Stomach (tissue), 9 donors: Measurements from ENCODE around the gene DRD2. TPM values are rescaled to one million over a fixed set of nuclear protein-coding genes. Genes with fewer than 3 reads are reported as not detected.

ENCODE experiments used
- DNase-seq, 2 donors: peaks; one replicate each; pipeline versions ENCODE4 v3.0.0 to v3.0.0-alpha.2; 2013 to 2019
- H3K27ac ChIP-seq, 5 donors: fragments of 200-600 bp in 4 of 5; sonication (generic) in 4 of 5; one replicate each; pipeline ENCODE4 v1.5.1; 2013 to 2019; ENCODE audit warnings: mild to moderate bottlenecking in 1 of 5, moderate library complexity in 1 of 5
- H3K27me3 ChIP-seq, 3 donors: fragments of 200-600 bp; sonication (generic); one replicate each; pipeline ENCODE4 v1.5.1; 2017 to 2019; ENCODE audit warnings: mixed run types in 1 of 3
- H3K36me3 ChIP-seq, 4 donors: fragments of 200-600 bp; sonication (generic); 1 replicate in 3 of 4; 2 replicates in 1 of 4; pipeline ENCODE4 v1.5.1; 2016 to 2019
- H3K4me1 ChIP-seq, 4 donors: fragments of 200-600 bp; sonication (generic); one replicate each; pipeline ENCODE4 v1.5.1; 2016 to 2019
- H3K4me3 ChIP-seq, 4 donors: fragments of 200-600 bp; sonication (generic) in 3 of 4; one replicate each; pipeline ENCODE4 v1.5.1; 2016 to 2019; ENCODE audit warnings: mild to moderate bottlenecking in 1 of 4
- H3K9me3 ChIP-seq, 4 donors: fragments of 200-600 bp; sonication (generic); one replicate each; pipeline ENCODE4 v1.5.1; 2016 to 2019
- EP300 ChIP-seq: sonication (generic); formaldehyde crosslinking; IDR thresholded peaks from one replicate; pipeline ENCODE4 v1.6.1; 2017; ENCODE audit warnings: antibody characterized with exemption
- POLR2A ChIP-seq, 4 donors: fragments of 450-650 bp; IDR thresholded peaks; one replicate each; pipeline ENCODE4 v1.6.1; 2016; ENCODE audit warnings: antibody characterized with exemption in 4 of 4, control low read depth in 2 of 4, mild to moderate bottlenecking in 1 of 4, moderate library complexity in 1 of 4
- POLR2AphosphoS5 ChIP-seq, 3 donors: sonication (generic); formaldehyde crosslinking; IDR thresholded peaks; one replicate each; pipeline ENCODE4 v1.6.1; 2016; ENCODE audit warnings: antibody characterized with exemption in 3 of 3
- WGBS, 5 donors: extraction: QIAGEN DNeasy Blood & Tissue Kit in 3 of 5; methylation state at CpG; one replicate each; pipeline versions ENCODE4 v1.1.5 to v1.1.7; 2013 to 2018; 5-methylcytosine and 5-hydroxymethylcytosine counted together
- intact Hi-C: fragments of 100-400 bp; cut with DNase I; formaldehyde crosslinking; loops from one replicate; pipeline ENCODE4 v1.15.1; 2023; ENCODE audit warnings: low total_unique reads
- polyA plus RNA-seq, 3 donors: library from polyadenylated mRNA; stranded (reverse); fragments of 200-250 nt; gene quantifications; one replicate each; pipeline ENCODE4 v1.2.3, GENCODE V29; 2013
- total RNA-seq, 5 donors: library from RNA; depleted of rRNA; stranded (reverse); fragments of >200 nt; gene quantifications; one replicate each; pipeline versions ENCODE4 v1.1.0 to v1.2.3, GENCODE V29; 2014 to 2016
- TF ChIP-seq, protein P1 (sequence below), 7 experiments: fragments of 450-650 bp in 4 of 7; fragments of 200-600 bp in 3 of 7; sonication (generic) in 3 of 7; IDR thresholded peaks; one replicate each; pipeline ENCODE4 v1.5.1; 2016 to 2019; ENCODE audit warnings: antibody characterized with exemption in 7 of 7, control low read depth in 2 of 7, mild to moderate bottlenecking in 1 of 7
- donor health status: healthy with polysubstance abuse.
- donor health status: Bipolar disorder and iron deficiency.
- donor health status: healthy.

The DRD2 gene
- total and polyA plus RNA-seq, 8 donors = 0.03 TPM; not detected in 7

DNA sequence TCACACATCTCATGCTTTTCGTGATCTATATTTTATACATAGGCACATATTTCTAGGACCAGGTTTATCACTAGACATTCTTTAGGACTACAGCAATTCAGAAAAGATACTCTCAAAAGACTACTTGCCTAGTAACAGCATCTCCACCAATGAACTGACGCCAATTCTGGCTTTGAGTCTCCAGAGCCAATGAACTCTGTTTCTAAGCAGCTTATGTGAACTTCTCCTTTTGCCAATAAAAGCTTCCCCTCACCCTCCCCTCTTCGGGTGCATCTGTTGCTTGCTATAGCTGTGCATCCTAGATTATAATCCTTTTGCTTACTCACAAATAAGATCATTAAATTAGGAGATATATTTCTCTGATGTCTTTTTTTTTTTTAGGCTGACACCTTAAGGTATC, 99.0 kb downstream of the DRD2 start:
- peak in 1 of 2 donors; percentile 60 for DNase-seq
- TF ChIP-seq POLR2AphosphoS5 (IDR thresholded peaks at IDR 0.05) = no peak
- TF ChIP-seq, protein P1, sequence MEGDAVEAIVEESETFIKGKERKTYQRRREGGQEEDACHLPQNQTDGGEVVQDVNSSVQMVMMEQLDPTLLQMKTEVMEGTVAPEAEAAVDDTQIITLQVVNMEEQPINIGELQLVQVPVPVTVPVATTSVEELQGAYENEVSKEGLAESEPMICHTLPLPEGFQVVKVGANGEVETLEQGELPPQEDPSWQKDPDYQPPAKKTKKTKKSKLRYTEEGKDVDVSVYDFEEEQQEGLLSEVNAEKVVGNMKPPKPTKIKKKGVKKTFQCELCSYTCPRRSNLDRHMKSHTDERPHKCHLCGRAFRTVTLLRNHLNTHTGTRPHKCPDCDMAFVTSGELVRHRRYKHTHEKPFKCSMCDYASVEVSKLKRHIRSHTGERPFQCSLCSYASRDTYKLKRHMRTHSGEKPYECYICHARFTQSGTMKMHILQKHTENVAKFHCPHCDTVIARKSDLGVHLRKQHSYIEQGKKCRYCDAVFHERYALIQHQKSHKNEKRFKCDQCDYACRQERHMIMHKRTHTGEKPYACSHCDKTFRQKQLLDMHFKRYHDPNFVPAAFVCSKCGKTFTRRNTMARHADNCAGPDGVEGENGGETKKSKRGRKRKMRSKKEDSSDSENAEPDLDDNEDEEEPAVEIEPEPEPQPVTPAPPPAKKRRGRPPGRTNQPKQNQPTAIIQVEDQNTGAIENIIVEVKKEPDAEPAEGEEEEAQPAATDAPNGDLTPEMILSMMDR (IDR thresholded peaks at IDR 0.05) = no peak
- no peak for TF ChIP-seq POLR2A (IDR thresholded peaks at IDR 0.05)
- no peak for TF ChIP-seq EP300
- Histone ChIP-seq H3K27me3 (no peaks in the 10 kb centered on the region), H3K4me3 (no peak overlapping the region), H3K9me3 (no peaks in the 10 kb centered on the region), H3K4me1 (no peaks in the 10 kb centered on the region), H3K36me3 (peaks cover 0 to 21% (median 0%) of the 10 kb centered on the region in 4 donors), H3K27ac (no peak overlapping the region)
- intact Hi-C loops = no loop called here
- WGBS, 5 donors = 49 to 59% (median 55%) methylated on average over 3 of the region's 3 CpGs

DNA sequence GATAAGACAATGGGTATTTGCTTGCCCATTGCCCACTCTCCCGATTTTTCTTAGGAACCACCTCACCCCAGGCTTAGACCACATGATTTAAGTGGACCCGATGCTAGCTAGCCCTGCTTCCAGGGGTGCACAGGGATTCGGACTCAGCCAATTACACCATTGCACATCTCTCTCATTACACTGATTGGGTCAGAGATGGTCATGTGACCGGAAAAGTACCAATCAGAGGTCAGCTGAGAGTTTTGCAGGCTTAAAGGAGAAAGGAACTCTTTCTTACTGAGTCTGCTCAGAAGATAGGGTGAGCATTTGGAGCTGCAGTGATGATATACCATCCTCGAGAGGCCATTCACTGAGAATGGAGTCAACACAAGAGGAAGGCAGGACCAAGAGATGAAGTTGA, 99.8 kb downstream of the DRD2 start:
- Histone ChIP-seq H3K27me3 (no peaks in the 10 kb centered on the region), H3K4me3 (no peak overlapping the region), H3K27ac (no peak overlapping the region), H3K36me3 (peaks cover 0 to 27% (median 1%) of the 10 kb centered on the region in 4 donors), H3K4me1 (no peaks in the 10 kb centered on the region), H3K9me3 (no peaks in the 10 kb centered on the region)
- intact Hi-C loops = no loop called here
- TF ChIP-seq, protein P1 (IDR thresholded peaks at IDR 0.05) = no peak
- TF ChIP-seq POLR2AphosphoS5 (IDR thresholded peaks at IDR 0.05) = no peak
- no peak for TF ChIP-seq POLR2A (IDR thresholded peaks at IDR 0.05)
- no peak for TF ChIP-seq EP300
- 88 to 93% (median 91%) methylated on average over 5 of the region's 5 CpGs for WGBS, 5 donors
- no peak for DNase-seq

DNA sequence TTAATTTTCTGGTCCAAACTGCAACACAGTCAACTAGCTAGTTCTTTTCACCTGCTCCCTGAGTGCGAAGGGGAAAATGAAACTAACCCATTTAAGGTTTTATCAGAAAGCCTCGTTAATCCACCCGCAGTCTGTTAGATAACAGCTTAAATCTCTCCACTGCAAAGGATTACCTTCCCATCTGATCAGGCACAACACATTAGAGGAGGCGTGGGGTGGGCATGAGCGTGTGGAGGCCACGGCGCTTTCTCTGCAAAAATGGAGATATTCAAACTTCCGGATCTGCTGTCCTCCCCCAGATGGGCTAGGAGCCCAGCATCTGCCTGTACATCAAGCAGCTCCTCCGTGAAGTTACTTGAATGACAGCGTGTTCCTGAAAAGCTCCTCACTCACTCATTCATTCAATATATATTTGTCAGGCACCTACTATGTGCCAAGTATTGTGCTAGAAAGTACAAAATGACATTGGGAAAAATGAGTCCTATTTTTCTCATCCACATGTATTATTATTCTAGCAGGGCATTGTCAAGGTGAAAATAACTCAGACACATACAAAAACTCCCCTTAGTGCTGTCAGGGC, 101.1 kb downstream of the DRD2 start:
- no peak for TF ChIP-seq EP300
- TF ChIP-seq, protein P1 (IDR thresholded peaks at IDR 0.05) = no peak
- no peak for TF ChIP-seq POLR2AphosphoS5 (IDR thresholded peaks at IDR 0.05)
- TF ChIP-seq POLR2A (IDR thresholded peaks at IDR 0.05) = no peak
- no peaks in the 10 kb centered on the region for H3K9me3 ChIP-seq
- no peak overlapping the region for H3K27ac ChIP-seq
- no peak for DNase-seq
- H3K4me3 ChIP-seq = no peak overlapping the region
- WGBS, 5 donors = 55 to 79% (median 59%) methylated on average over 10 of the region's 10 CpGs
- intact Hi-C loops = no loop called here
- H3K36me3 ChIP-seq = peaks cover under 1 to 39% (median 10%) of the 10 kb centered on the region in 4 donors
- no peaks in the 10 kb centered on the region for H3K4me1 ChIP-seq
- H3K27me3 ChIP-seq = no peaks in the 10 kb centered on the region

DNA sequence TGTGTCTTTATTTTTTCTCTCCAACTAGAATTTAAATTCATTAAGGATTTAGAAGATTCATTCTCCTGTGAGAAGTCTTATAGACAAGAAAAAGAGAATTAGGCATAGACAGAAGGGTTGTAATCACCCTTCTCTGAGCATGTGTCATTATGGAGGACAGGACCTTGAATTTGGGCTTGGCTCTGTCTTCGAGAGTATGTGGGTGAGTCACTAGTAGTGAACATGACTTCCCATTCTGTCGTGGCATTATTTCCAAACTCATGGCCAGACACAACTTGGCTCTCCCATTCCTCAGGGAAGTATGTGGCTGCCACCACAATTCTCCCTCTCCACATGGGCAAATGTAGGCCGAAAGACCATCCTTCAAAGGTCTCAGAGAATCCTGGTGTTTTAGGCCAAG, 101.9 kb downstream of the DRD2 start:
- no peak for DNase-seq
- H3K36me3 ChIP-seq = peaks cover 7 to 46% (median 18%) of the 10 kb centered on the region in 4 donors
- intact Hi-C loops = no loop called here
- 76 to 89% (median 81%) methylated on average over 3 of the region's 3 CpGs for WGBS, 5 donors
- TF ChIP-seq POLR2AphosphoS5 (IDR thresholded peaks at IDR 0.05) = no peak
- TF ChIP-seq POLR2A (IDR thresholded peaks at IDR 0.05) = no peak
- TF ChIP-seq, protein P1 (IDR thresholded peaks at IDR 0.05) = no peak
- TF ChIP-seq EP300 = no peak
- H3K4me3 ChIP-seq = no peak overlapping the region
- H3K9me3 ChIP-seq = no peaks in the 10 kb centered on the region
- no peaks in the 10 kb centered on the region for H3K4me1 ChIP-seq
- no peak overlapping the region for H3K27ac ChIP-seq
- no peaks in the 10 kb centered on the region for H3K27me3 ChIP-seq
